ENCODE measurements around the gene TRERF1. TPM values are rescaled to one million over a fixed set of nuclear protein-coding genes. Genes with fewer than 3 reads are reported as not detected.

Gene TRERF1
- total RNA-seq, 6 experiments from 2014 or later = 0.29 to 1.2 (median 0.60) TPM

DNA sequence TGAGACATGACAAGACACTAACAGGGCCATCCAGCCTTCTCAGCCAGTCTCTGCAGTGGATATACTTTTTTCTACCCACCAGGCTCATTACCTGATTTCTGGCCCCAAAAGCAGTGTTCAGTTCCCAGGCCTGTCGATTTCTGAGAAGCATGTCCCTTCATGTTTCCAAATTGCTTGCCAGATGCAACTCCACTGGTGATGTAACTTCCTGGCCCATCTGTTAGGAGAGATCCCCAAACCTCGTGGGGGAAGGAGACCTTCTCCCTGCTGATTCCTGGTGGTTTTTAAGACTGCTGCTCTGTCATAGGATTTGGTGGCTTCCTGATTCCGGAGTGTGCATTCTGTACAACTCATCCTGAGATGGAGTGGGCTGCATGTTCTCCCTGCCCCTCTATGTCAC is 202.4 kb downstream of the TRERF1 start:
- Histone ChIP-seq H3K27me3 (no peaks in the 10 kb centered on the region), H3K4me1 (peaks cover 0 to 16% (median 4%) of the 10 kb centered on the region in 4 donors), H3K9me3 (no peaks in the 10 kb centered on the region), H3K27ac (no peak overlapping the region), H3K36me3 (no peaks in the 10 kb centered on the region), H3K4me3 (no peak overlapping the region)
- 13% methylated on average over 2 of the region's 3 CpGs for WGBS (ENCODE audit: insufficient coverage, low coverage, low lambda C conversion rate, missing lambda C conversion rate)
- TF ChIP-seq POLR2A (IDR thresholded peaks at IDR 0.05) = no peak
- TF ChIP-seq, protein P1, sequence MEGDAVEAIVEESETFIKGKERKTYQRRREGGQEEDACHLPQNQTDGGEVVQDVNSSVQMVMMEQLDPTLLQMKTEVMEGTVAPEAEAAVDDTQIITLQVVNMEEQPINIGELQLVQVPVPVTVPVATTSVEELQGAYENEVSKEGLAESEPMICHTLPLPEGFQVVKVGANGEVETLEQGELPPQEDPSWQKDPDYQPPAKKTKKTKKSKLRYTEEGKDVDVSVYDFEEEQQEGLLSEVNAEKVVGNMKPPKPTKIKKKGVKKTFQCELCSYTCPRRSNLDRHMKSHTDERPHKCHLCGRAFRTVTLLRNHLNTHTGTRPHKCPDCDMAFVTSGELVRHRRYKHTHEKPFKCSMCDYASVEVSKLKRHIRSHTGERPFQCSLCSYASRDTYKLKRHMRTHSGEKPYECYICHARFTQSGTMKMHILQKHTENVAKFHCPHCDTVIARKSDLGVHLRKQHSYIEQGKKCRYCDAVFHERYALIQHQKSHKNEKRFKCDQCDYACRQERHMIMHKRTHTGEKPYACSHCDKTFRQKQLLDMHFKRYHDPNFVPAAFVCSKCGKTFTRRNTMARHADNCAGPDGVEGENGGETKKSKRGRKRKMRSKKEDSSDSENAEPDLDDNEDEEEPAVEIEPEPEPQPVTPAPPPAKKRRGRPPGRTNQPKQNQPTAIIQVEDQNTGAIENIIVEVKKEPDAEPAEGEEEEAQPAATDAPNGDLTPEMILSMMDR (IDR thresholded peaks at IDR 0.05) = no peak
- no peak for DNase-seq
- intact Hi-C loops (cut with DNase I) = no loop called here
- ATAC-seq = peak in 1 of 4 donors; percentile 17

DNA sequence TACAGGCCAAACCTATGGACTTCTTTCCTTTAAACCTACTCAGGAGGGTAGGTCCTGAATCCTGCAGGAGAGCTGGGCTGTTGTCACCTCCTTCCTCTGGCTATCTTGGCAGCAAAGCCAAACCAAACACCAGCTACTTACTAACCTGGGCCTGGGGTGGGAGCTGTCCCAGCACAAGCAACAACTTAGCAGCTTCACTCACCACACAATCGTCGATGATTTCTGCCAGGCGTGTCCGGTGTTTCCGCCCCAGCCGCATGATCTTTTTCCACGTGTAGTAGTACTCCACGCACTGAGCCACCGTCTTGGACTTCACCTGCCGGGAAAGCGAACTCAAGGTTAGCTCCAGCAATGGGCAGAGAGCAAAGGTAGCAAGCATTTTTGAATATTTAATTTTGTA is 208.7 kb downstream of the TRERF1 start:
- DNase-seq (no peak), ATAC-seq (peak in 1 of 4 donors; percentile 76)
- intact Hi-C loops (cut with DNase I) = no loop called here
- TF ChIP-seq POLR2A (IDR thresholded peaks at IDR 0.05) = no peak
- TF ChIP-seq, protein P1 (IDR thresholded peaks at IDR 0.05) = no peak
- H3K4me1 ChIP-seq = no peaks in the 10 kb centered on the region
- no peaks in the 10 kb centered on the region for H3K36me3 ChIP-seq
- no peaks in the 10 kb centered on the region for H3K9me3 ChIP-seq
- no peak overlapping the region for H3K27ac ChIP-seq
- no peak overlapping the region for H3K4me3 ChIP-seq
- H3K27me3 ChIP-seq = no peaks in the 10 kb centered on the region
- 90% methylated on average over 11 of the region's 11 CpGs for WGBS (ENCODE audit: insufficient coverage, low coverage, low lambda C conversion rate, missing lambda C conversion rate)

DNA sequence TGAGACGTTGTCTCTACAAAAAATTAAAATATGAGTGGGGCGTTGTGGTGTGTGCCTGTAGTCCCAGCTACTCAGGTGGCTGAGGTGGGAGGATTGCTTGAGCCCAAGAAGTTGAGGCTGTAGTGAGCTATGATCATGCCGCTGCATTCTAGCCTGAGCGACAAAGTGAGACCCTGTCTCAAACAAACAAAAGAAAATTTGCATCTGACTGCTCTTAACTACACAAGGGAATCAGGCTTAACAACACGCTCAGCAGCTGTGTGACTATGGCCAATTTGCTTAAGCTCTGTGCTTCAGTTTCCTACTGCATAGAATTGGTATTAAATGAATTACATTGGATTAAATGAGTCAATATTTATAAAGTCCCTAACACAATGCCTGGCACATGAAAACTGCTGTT is 209.8 kb downstream of the TRERF1 start:
- no peak overlapping the region for H3K4me3 ChIP-seq
- no peak for ATAC-seq

DNA sequence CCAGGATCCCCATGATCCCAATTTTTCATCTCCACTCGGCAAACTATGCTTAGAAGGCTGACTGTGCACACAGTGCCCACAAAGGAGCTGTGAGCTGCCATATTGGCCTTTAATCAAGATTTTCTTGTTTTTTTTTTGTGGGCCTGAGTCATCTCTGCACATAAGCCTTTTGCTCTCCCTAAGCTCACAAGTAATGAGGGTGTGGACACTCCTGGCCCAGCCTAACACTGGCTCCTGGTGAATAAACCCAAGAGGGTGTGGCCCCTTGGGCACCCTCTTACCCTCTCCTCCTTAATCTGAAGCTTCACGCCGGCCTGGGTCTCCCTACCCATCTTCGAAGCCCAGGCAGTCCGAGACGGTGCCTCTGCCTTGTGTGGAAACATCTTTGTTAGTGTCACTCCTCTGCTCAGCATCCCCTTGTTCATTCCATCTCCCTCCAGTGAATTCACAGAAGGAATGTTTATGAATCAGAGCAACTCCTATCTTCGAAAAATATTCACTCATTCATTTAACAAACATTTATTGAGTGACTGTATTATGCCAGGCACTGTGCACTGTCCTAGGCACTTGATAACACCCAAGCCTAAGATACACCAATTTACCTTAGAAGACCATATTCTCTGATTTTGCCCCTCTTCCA is 211.9 kb downstream of the TRERF1 start:
- TF ChIP-seq POLR2A (IDR thresholded peaks at IDR 0.05) = no peak
- TF ChIP-seq, protein P1 (IDR thresholded peaks at IDR 0.05) = no peak
- Histone ChIP-seq H3K9me3 (no peaks in the 10 kb centered on the region), H3K4me1 (no peaks in the 10 kb centered on the region), H3K4me3 (no peak overlapping the region), H3K36me3 (no peaks in the 10 kb centered on the region), H3K27me3 (no peaks in the 10 kb centered on the region), H3K27ac (no peak overlapping the region)
- intact Hi-C loops (cut with DNase I) = no loop called here
- 74% methylated on average over 2 of the region's 7 CpGs for WGBS (ENCODE audit: insufficient coverage, low coverage, low lambda C conversion rate, missing lambda C conversion rate)
- no peak for DNase-seq
- ATAC-seq = no peak

More for the DNA sequence above, 209.8 kb downstream of the TRERF1 start:
- Histone ChIP-seq H3K27me3 (no peaks in the 10 kb centered on the region), H3K36me3 (no peaks in the 10 kb centered on the region), H3K9me3 (no peaks in the 10 kb centered on the region), H3K4me1 (no peaks in the 10 kb centered on the region), H3K27ac (no peak overlapping the region)
- DNase-seq = no peak
- intact Hi-C loops (cut with DNase I) = no loop called here
- 91% methylated on average over 5 of the region's 5 CpGs for WGBS (ENCODE audit: insufficient coverage, low coverage, low lambda C conversion rate, missing lambda C conversion rate)
- no peak for TF ChIP-seq POLR2A (IDR thresholded peaks at IDR 0.05)

DNA sequence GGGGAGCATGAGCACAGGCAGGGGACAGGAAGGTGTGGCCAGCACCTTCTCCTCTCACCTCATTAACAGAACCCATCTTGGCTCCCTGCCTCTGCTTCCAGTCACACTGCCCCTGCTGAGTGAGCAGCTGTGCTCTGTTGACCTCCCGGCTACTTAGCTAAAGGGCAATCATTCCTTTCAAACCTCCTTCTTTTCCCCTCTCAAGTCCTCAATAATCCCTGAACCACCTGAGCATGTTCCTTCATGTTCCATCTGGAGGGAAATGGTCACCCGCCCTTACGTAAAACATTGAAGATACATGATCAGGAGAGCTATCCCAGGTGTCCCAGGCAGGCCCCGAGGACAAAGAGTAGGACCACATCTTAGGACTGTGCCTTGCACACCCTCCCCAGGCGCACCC is 212.4 kb downstream of the TRERF1 start:
- 92% methylated on average over 2 of the region's 5 CpGs for WGBS (ENCODE audit: insufficient coverage, low coverage, low lambda C conversion rate, missing lambda C conversion rate)
- Histone ChIP-seq H3K9me3 (no peaks in the 10 kb centered on the region), H3K36me3 (no peaks in the 10 kb centered on the region), H3K27ac (no peak overlapping the region), H3K27me3 (no peaks in the 10 kb centered on the region), H3K4me3 (no peak overlapping the region), H3K4me1 (no peaks in the 10 kb centered on the region)
- DNase-seq = no peak
- no peak for ATAC-seq
- intact Hi-C loops (cut with DNase I) = no loop called here
- TF ChIP-seq POLR2A (IDR thresholded peaks at IDR 0.05) = no peak
- TF ChIP-seq, protein P1 (IDR thresholded peaks at IDR 0.05) = no peak
